ENCODE data around the gene TRA2A.
A peak's percentile ranks its signal among the peaks of the same experiment; 100 is the strongest.
"Not testable (repeated sequence)": the region's sequence is repeated elsewhere in the genome, so short reads cannot be mapped to it uniquely, and the experiment has no call there.

TRA2A gene

DNA sequence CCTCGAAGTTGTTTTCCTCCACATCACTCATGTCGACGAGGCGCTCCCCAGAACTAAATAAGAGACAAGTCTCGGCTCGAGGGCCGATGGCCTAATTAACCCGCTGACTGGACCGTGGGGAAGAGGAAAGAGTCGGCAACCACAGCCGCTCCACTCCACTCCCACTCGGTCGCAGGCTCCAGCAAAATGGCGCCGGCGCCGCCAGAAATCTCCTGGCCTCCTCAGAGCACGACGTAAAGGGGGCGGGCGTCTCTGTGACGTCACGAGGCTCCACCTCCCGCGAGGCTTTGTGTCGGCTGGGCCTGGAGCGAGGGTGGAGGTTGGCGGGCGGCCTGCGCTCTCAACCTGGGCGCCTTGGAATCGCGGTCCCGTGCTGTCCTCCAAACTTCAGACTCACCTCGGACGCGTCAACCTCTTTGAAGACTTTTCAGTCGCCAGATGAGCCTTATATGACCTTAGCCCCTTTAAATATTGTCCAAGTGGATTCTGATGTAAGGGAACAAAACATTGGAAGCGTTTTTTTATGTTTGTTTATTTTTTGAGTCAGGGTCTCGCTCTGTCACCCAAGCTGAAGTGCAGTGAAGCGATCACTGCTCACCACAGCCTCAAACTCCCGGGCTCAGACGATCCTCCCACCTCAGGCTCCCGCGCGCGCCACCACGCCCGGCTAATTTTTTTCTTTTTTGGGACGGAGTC is at the start of gene TRA2A:
TSS of gene TRA2A (minus strand) at position 188 of the 696 bp plus-strand sequence. CDS start at position 31, 157 bp downstream.
- DNase-seq, result peak; percentile 99

GRCh38 chr7:23570592-23571200 is 38.9 kb upstream of the TRA2A start:
- DNase-seq, result peak; percentile 81

- no peak for DNase-seq
Observed at GRCh38 chr7:23558303-23558702, 26.5 kb upstream of the TRA2A start.

DNA sequence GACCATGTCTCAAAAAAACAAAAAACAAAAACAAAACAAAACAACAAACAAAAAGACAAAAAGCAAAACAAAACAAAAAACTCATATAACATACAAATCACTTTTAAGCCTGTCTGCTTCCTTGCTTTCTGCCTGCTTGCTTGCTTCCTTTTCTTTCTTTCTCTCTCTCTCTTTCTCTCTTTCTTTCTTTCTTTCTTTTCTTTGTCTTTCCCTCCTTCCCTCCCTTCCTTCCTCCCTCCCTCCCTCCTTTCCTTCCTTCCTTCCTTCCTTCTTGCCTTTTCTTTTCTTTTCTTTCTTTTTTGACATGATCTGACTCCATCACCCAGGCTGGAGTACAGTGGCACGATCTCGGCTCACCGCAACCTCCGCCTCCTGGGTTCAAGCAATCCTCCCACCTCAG is 15.9 kb upstream of the TRA2A start:
- no peak for DNase-seq

DNA sequence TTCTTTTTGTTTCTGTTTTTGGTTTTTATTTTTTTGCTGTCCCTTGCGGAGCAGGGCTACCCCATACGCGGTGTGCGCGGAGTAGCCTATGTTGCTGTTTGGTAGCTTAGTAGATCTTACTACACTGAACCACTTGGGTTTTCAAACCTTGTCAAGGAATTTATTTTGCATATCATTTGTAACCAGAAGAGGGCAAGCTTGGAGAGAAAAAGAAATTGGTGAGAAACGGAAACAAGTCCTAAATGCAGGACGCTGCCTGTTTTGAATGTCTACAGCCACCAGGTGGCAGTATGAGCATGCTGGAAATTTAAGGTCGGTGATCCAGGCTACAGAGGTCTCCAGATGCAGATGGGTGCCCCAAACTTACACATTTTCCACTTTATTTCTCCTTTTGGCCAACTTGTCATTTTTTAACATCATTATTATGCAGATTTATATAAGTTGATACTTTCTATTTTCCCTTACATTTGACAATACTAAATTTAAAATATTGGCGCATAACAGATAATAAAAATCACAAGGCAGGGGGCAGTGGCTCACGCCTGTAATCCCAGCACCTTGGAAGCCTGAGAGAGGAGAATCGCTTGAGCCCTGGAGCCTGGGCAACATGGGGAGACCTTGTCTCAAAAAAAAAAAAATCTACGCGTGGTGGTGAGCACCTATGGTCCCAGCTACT is 15.3 kb upstream of the TRA2A start:
- DNase-seq, result peak; percentile 79

DNA sequence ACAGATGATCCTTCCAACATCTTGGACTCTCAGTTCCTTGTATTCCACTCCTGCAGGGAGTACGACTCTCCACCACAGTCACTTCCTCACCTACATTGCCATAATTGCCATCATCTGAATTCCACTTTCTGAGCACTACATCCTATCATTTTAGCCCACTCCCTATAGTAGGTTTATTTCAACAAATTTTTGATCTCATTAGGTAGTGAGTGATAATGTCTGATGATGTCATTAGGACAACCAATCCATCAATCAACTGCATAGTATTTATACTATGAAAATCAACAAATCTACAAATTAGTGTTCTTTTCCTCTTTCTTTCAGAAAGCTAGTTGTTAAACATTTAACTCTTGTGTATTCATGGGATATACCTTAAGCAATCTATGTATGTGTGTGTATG is 13.7 kb upstream of the TRA2A start:
- DNase-seq, result no peak

GRCh38 chr7:23544913-23545354 is 13.2 kb upstream of the TRA2A start:
- no peak for DNase-seq

DNA sequence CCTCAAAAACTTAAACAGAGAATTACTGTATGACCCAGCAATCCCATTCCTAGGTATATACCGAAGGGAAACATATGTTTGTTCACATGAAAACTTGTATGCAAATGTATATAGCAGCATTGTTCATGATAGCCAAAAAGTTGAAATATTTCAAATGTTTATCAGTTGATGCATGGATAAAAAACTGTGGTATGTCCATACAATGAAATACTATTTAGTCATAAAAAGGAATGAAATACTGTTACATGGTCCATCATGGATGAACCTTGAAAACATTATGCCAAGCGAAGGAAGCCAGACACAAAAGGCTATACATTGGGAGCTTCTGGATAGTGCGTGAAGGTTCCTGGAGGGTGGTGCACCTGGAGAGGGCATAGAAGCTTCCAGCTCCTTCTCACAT is 11.0 kb upstream of the TRA2A start:
- no peak for DNase-seq

GRCh38 chr7:23539494-23539907 is 7.7 kb upstream of the TRA2A start:
- DNase-seq, result no peak

DNA sequence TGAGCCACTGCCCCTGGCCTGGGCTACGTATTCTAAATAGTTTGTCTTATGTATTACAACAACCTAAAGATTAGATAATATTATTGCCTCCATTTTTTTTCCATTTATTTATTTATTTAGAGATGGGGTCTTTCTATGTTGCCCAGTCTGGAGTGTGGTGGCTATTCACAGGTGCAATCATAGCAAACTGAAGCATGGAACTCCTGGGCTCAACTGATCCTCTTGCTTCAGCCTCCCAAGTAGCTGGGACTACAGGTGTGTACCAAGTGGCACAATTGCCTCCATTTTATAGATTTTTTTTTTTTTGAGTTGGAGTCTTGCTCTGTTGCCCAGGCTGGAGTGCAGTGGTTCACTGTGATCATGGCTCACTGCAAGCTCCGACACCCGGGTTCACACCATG is 6.5 kb upstream of the TRA2A start:
- DNase-seq, result no peak

DNA sequence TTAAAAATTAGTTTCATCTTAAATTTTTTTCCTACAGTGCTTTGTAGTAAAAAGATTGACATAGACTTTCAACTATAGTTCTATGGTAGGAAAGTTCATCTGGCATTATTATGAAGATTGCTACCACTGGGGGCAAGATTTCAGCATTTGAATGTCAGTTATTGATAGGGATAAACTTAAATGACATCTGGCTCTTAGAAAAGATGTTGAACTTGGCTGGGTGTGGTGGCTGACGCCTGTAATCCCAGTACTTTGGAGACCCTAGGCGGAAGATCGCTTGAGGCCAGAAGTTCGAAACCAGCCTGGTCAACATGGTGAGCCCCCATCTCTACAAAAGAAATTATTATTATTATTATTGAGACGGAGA is 1.4 kb upstream of the TRA2A start:
- DNase-seq, result no peak

GRCh38 chr7:23532490-23533237 is 883 bp upstream of the TRA2A start:
- no peak for DNase-seq

- DNase-seq, result peak; percentile 66
Observed at GRCh38 chr7:23531050-23531793, 559 bp downstream of the TRA2A start.

DNA sequence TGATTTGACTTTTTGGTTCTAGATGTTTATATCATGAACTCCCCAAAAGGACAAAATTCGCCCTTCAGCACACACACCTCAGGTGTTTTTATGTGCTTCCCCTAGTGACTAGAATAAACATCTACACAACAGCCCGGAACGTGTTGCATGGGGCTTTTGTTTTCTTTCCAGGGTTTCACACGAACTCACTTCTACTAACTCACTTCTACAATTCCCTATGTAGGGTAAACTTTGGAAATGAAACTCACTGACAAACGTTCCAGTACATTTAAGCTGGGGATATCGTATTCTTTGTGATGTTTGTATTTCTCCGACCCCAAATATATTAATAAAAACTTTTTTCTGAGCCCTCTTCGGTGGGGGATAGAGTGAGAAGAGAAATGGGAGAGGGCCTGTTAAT is 1.4 kb downstream of the TRA2A start:
- DNase-seq, result peak; percentile 35

GRCh38 chr7:23529262-23529859 is 2.4 kb downstream of the TRA2A start:
- DNase-seq, result no peak

DNA sequence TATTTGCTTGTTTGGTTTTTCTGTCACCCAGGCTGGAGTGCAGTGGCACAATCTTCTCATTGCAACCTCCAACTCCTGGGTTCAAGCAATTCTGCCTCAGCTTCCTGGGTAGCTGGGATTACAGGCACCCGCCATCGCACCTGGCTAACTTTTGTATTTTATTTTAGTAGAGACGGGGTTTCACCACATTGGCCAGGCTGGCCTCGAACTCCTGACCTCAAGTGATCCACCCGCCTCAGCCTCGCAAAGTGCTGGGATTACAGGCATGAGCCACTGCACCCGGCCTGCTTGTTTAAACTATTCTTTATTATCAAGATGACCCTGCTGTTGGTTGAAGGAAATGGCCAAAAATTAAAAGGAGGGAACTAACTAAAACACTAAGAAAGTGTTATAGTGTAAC is 6.2 kb downstream of the TRA2A start:
- DNase-seq, result not testable (repeated sequence)

DNA sequence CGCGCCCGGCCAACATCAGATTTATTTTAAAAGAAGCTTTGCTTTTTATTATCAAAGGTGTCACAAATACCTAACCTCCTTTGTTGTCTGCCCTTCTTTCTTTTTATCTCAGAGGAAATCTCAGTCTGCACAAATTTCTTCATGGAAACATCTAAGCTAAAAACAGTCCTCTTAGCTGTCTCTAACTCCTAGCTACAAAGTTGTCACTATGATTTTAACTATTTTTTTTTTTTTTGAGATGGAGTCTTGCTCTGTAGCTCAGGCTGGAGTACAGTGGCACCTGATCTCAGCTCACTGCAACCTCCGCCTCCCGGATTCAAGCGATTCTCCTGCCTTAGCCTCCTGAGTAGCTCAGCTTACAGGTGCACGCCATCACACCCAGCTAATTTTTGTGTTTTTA is 7.3 kb downstream of the TRA2A start:
- DNase-seq, result no peak

- DNase-seq, result no peak
Observed at GRCh38 chr7:23523486-23524075, 8.2 kb downstream of the TRA2A start.

DNA sequence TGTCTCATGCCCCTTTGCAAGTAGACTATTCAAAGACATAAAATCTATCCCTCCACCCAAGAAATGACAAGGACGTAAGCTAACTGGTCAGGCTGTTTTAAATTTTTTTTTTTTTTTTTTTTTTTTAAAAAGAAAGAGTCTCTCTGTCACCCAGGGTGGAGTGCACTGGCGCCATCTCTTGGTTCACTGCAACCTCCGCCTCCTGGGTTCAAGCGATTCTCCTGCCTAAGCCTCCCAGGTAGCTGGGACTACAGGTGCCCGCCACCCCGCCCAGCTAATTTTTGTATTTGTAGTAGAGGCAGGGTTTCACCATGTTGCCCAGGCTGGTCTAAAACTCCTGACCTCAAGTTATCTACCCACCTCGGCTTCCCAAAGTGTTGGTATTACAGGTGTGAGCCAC is 11.2 kb downstream of the TRA2A start:
- peak; percentile 33 for DNase-seq

DNA sequence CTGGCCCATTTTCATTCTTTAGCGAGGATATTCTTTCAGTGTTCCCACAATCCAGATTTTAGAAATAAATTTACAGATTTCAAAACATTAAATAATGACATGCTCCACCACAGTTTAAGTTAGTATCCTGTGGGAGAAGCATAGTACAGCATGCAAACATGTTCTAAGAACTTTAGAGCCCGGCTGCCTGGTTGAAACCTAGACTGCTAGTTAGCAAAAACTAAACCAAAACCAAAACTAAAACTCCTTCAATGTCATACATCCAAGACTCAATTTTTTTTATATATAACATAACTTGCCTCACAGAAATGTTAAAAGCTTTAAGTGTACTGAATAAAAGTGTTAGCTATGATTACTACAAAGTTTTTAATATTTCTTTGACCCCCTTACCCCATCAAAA is 17.0 kb downstream of the TRA2A start:
- DNase-seq, result no peak

DNA sequence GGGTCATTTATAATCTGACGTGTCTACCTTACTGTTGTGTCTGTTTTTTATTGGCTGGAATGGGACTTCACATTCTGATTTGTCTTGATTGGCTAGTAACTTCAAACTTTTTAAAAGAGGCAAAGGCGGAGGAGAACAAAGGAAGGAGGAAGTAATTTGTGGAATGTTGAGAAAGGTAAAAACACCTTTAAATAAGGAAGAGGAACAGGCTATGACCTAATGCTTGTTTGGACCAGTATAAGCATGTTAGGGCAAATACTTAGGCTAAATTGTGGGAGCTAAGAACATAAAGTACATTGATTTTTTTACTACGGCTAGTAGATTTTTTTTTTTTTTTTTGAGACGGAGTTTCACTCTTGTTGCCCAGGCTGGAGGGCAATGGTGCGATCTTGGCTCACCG is 18.0 kb downstream of the TRA2A start:
- DNase-seq, result not testable (repeated sequence)

DNA sequence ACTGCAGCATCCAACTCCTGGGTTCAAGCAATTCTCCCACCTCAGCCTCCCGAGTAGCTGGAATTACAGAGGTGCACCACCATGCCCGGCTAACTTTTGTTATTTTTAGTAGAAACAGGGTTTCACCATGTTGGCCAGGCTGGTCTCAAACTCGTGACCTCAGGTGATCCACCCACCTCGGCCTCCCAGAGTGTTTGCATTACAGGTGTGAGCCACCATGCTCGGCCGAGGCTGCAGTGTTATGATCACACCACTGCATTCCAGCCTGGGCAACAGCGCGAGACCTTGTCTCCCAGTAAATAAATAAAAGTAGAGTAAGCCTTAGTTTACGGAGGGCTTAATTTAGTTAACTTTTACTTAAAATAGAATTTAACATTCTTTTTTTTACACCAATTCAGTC is 37.8 kb downstream of the TRA2A start:
- DNase-seq, result no peak
